HG03196 (cell line): ENCODE measurements around the gene CEP41.

Experiments used
- ATAC-seq: cut with Tn5 transposase; IDR thresholded peaks from one replicate; pipeline ENCODE4 v1.9.1; 2021; ENCODE audit not compliant: unreplicated experiment

Gene CEP41

GRCh38 chr7:130372402-130373165, 68.2 kb downstream of the CEP41 start:
- ATAC-seq: no peak

GRCh38 chr7:130371046-130371445, 69.8 kb downstream of the CEP41 start:
- no peak for ATAC-seq

- no peak for ATAC-seq
Measured at GRCh38 chr7:130369831-130370550, 70.8 kb downstream of the CEP41 start.

GRCh38 chr7:130369110-130369711, 71.6 kb downstream of the CEP41 start:
- no peak for ATAC-seq

- no peak for ATAC-seq
Measured at GRCh38 chr7:130367836-130368746, 72.7 kb downstream of the CEP41 start.

- no peak for ATAC-seq
Measured at GRCh38 chr7:130367088-130367755, 73.6 kb downstream of the CEP41 start.

GRCh38 chr7:130366564-130366963, 74.3 kb downstream of the CEP41 start:
- no peak for ATAC-seq

- ATAC-seq: no peak
Measured at GRCh38 chr7:130365511-130366441, 75.0 kb downstream of the CEP41 start.

- ATAC-seq: no peak
Measured at GRCh38 chr7:130365088-130365487, 75.7 kb downstream of the CEP41 start.

GRCh38 chr7:130364451-130364850, 76.4 kb downstream of the CEP41 start:
- ATAC-seq: no peak

- no peak for ATAC-seq
Measured at GRCh38 chr7:130363026-130363847, 77.6 kb downstream of the CEP41 start.

- ATAC-seq: no peak
Measured at GRCh38 chr7:130362251-130362816, 78.5 kb downstream of the CEP41 start.

- no peak for ATAC-seq
Measured at GRCh38 chr7:130361681-130362080, 79.1 kb downstream of the CEP41 start.

GRCh38 chr7:130360518-130360917, 80.3 kb downstream of the CEP41 start:
- ATAC-seq: no peak

GRCh38 chr7:130359276-130359857, 81.4 kb downstream of the CEP41 start:
- ATAC-seq: no peak

GRCh38 chr7:130358471-130358870, 82.3 kb downstream of the CEP41 start:
- ATAC-seq: no peak

- ATAC-seq: no peak
Measured at GRCh38 chr7:130356876-130357611, 83.8 kb downstream of the CEP41 start.
